EH (cell line): ENCODE measurements around the gene AGO1.
"Not testable (repeated sequence)": the region's sequence is repeated elsewhere in the genome, so short reads cannot be mapped to it uniquely, and the experiment has no call there.

Source experiments
- DNase-seq: peaks from one replicate; pipeline ENCODE4 v3.0.0-alpha.2; 2015; ENCODE audit warnings: low read depth

The AGO1 gene

DNA sequence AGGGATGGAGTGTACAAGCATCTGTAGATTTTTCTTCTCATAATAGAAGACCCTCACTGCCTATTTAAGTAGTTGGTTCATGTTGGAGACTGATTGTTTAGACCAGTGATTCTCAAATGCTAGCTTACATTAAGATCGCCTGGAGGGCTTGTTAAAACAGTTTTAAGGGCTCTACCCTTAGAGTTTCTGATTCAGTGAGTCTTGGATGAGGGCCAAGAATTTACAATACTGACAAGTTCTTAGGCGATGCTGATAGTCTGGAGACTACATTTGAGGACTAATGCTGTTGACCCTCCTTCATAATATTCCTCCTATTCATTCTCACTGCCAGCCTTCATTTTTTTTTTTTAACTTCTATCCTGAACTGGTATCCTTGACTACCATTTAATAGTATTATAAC is 32.7 kb downstream of the AGO1 start:
- DNase-seq, result peak; percentile 48

- no peak for DNase-seq
Observed at GRCh38 chr1:35923791-35924221, 40.8 kb downstream of the AGO1 start.

GRCh38 chr1:35924838-35925237 is 41.8 kb downstream of the AGO1 start:
- no peak for DNase-seq

DNA sequence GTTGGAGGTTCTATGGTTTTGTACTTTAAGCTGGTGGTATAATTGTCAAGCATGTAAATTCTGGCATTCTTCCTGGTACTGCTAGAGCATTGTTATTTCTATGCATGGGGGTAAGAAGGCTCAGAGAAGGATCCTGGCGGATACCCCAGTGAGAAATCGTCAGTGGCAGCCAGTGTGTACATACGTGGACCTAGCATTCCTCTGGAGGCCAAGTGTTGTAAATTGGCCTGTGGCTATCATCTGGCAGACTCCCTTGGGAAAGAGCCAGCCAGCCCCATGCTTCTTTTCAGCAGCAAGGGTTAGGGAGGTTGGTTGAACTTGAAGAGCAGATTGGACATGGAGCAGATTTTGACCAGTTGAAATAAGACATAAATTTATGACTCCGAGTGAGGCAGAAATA is 42.7 kb downstream of the AGO1 start:
- DNase-seq, result peak; percentile 90

GRCh38 chr1:35927472-35927871 is 44.5 kb downstream of the AGO1 start:
- DNase-seq, result no peak

DNA sequence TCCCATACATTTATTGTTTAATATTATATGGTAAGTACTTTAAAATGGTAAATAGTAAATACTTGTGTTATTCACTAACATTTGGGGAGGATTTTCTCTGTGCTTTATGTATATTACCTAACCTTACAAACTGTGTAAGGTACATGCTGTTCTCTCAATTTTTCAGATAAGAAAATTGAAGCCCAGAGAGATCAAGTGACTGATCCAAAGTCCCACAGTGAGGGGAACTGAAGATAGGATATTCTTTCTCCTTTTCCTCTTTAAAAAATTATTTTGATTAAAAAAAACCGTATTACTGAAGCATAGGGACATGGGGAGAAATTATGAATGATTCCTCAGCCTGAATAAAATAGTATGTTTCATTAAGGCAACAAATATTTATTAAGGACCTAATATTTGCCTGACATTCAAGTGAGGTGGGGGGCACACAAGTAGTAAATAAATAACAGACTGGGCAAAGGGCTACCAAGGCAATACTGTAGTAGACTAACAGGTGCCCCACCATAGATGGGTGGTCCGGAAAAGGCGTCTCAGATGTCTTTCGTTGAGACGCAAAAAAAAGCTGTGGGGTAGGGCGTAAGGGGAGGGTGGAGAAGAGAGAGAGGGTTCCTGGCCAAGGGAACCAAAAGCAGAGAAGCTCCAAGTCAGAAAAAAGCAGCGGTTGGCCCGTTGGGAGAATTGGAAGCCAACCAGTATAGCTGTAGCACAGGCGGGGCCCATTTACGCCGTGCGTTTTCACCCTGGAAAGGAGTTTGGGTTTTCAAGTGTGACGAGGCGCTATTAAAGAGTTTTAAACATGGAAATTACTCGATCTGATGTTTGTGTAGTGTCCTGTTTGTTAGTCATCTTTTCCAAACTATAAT is 47.0 kb downstream of the AGO1 start:
- peak; percentile 64 for DNase-seq

DNA sequence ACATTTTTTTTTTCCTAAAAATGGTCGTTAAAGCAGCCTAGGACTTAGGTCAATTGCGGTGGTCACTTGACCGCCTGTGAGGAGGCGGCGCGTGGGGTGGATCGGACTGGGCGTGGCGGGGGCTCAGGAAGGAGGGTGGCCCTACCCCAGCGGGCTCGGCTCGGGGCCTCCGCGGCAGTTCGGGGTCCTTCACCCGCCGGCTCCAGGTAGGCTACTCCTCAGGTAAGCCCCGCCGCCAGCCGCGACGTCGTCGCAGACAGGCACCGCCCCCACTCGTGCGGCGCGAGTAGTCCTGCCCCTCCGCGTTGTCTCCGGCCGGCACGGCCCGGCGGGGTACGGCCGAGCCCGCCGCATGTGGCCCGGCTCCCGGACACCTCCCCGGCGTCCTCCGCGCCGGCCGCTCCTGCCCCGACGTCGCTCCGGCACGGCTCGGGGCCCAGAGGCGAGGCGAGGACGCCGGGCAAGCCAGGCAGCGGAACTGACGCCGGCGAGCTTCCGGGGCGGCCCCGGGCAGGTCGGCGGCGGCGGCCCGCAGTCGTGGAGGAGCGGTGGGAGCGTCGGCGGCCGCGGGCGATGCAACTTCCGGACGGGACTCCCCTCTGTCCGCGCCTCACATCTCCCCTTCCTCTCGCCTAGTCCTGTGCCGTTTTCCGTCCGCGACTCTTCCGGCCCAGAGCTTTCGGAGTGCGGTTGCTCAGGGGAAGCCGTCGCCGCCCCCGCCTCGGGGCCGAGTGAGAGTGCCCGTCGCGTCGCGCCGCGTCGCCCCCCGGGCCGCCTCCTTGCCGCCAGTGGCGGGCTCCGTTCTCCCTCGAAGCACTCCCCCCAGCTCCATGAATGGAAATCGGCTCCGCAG is 47.8 kb downstream of the AGO1 start, which contains the start of gene AGO3:
AGO3 (plus strand) TSS at position 513 of the 853 bp plus-strand sequence; CDS start at position 835, 322 bp downstream.
- peak; percentile 86 for DNase-seq

- DNase-seq, result peak; percentile 14
Observed at GRCh38 chr1:35931446-35932157, 48.6 kb downstream of the AGO1 start.

- DNase-seq, result no peak
Observed at GRCh38 chr1:35932158-35932636, 49.2 kb downstream of the AGO1 start.

DNA sequence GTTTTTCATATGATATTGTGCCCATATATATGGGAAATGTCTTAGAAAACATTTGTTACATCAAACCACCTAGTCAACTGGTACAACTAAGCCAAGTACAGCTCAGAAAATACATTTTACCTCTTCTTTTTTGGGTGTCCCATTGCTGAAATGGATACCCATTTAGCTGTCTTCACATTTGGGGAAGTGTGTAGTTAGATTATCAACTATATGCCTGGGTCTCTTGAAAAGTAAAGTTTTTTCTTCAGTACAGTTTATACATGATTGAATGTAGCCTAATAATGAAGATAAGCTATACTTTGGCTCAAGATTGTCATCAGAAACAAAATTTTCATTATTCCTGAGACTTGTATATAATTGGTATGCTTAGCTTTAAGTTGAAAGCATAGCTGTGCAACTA is 49.9 kb downstream of the AGO1 start:
- DNase-seq, result no peak

GRCh38 chr1:35935442-35936388 is 52.7 kb downstream of the AGO1 start:
- DNase-seq, result no peak

GRCh38 chr1:35936838-35937237 is 53.8 kb downstream of the AGO1 start:
- no peak for DNase-seq

GRCh38 chr1:35939484-35939883 is 56.5 kb downstream of the AGO1 start:
- DNase-seq, result no peak

DNA sequence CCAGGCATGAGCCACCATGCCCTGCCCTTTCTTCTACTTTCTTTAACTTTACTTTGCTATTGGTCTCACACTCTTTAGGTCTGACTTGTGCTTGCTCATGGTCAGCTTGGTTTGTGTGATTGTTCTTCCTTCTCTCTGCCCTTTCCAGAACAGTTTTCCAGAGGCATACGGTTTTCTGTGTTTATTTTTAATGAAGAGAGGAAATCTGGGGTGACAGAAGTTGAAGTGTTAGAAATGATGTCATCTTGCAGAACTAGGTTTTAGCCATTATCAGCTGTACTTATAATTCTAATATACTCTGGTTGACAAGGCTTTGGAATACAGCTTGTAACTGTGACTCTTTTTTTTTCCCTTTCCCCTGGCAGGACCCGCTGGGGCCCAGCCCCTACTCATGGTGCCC is 62.3 kb downstream of the AGO1 start:
- no peak for DNase-seq

DNA sequence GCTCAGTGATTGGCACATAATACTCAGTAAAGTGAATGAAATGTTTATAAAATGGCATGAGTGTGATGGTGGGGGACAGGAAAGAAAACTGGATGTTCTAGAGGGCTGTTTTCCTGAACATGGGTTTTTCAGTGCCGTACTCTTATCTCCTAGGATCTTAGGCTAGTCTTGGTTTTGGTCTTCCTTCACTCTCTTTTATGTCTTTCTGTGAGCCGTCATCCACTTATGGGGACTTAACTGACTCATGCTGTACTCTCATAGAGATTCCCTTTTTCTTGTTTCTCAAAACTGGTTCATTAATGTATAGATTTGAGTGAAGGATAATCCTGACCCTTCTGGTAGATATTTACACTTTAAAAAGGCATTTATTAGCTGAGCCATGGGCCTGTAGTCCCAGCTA is 64.5 kb downstream of the AGO1 start:
- DNase-seq, result no peak

DNA sequence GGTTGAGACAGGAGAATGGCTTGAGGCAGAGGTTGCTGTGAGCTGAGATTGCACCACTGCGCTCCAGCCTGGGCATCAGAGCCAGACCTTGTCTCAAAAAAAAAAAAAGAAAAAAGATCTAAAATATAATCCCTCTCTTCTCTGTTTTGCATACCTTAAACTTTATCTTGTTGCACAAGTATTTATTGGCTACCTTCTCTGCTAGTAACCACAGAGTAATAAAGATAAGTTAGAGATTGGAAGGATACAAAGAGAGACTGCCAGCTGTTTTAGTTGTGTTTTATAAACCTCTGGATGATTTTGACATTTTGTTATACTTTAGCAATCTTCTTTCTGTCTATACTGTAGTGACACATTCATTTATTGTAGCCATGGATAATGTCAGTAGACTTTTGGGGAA is 75.5 kb downstream of the AGO1 start:
- no peak for DNase-seq

DNA sequence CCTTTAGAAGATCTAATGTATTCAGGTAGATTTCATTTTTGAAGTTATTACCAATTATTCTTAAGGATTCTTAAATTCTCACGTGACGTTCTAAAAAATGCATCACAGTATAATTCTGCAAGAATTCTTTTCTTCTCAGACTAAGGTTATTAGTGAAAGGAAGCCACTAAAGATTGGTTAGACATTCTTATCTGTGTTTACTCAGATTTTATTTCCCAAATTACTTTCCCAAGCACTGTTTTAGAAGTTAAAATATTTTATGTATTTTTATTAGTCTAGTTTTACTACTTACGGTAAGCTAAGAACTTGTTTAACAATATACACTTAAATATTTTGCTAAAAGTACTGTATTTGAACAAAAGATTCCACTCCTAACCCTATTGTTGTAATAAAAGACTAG is 76.3 kb downstream of the AGO1 start:
- no peak for DNase-seq

DNA sequence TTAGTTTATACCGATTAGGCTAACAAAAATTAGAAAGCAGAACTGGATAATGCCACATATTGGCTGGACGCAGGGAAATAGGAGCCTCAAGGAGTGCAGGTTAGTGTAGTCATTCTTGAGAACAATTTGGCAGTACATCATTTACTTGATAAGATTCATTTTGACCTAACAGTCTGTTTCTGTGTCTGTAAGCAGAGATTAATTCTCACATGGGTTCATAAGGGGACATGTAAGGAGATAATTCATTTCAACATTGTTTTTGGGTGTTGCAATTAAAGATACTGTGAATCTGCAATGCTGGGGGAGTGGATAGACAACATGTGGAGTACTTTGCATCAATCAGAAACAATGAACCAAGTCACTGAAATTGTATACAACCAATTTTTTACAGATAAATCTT is 79.9 kb downstream of the AGO1 start:
- DNase-seq, result no peak

- not testable (repeated sequence) for DNase-seq
Observed at GRCh38 chr1:35964277-35964676, 81.3 kb downstream of the AGO1 start.

DNA sequence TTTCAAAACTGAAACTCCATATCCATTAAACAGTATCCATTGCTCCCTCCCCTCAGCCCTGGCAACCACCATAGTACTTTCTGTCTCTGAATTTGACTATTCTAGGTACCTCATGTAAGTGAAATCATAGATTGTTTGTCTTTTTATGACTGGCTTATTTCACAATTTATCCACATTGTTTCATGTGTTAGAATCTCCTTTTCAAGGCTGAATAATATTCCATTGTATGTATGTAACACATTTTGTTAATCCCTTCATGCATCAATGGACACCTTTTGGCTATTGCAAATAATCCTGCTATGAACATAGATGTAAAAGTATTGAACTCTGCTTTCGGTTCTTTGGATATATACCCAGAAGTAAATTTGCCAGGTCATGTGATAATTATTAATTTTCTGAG is 85.4 kb downstream of the AGO1 start:
- no peak for DNase-seq

- DNase-seq, result no peak
Observed at GRCh38 chr1:35971601-35972000, 88.6 kb downstream of the AGO1 start.
